GM12865 (cell line): ENCODE results near the gene RAP1GAP2.

Experiments used
- DNase-seq: peaks from one replicate; pipeline ENCODE4 v3.0.0; 2010; ENCODE audit warnings: low read depth
- H3K4me3 ChIP-seq: 2 replicates; pipeline ENCODE4 v1.5.1; 2011; ENCODE audit warnings: mild to moderate bottlenecking, low read depth, low read length, control low read depth
- TF ChIP-seq, protein P1 (sequence below): IDR thresholded peaks from 2 replicates; pipeline ENCODE4 v1.5.1; 2011; ENCODE audit warnings: low read length, control low read depth, low read depth, inconsistent platforms; ENCODE audit not compliant: insufficient read depth; ENCODE audit errors: missing control alignments

Gene RAP1GAP2

DNA sequence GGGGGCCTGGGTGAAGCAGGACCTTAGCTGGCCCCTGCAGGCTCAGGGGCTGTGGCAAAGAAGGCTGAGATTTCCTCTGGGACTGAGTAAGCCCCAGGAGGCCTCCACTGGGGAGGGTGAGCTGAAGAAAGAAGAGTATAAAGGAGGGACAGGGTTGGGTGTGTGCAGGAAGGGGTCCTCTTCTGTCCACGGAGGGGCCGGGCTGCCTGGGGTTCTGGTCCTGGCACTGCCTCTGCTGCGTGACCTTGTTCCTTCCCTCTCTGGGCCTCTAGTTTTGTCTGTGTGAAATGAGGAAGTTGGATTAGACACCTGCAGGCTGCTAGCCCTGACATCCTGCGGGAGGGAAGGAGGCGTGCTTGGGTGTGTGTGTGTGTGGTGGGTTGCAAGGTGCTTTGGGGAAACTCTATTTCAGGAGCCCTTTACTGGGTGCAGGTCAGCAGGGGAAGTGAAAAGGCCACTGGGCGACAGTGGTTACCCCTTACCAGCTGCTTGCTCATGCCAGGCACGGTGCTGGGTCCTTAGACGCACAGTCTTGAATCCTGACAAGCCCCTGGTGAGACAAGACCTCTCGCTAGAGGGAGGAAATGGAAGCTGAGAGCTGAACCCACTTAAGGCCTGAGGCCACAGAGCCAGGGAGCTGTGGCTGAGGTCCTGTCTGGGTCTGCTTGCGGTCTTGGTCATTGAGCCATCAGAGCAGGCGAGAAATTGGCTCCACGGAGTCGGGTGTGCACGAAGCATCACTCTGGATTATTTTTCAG lies 206.5 kb downstream of the RAP1GAP2 start:
- TF ChIP-seq, protein P1, sequence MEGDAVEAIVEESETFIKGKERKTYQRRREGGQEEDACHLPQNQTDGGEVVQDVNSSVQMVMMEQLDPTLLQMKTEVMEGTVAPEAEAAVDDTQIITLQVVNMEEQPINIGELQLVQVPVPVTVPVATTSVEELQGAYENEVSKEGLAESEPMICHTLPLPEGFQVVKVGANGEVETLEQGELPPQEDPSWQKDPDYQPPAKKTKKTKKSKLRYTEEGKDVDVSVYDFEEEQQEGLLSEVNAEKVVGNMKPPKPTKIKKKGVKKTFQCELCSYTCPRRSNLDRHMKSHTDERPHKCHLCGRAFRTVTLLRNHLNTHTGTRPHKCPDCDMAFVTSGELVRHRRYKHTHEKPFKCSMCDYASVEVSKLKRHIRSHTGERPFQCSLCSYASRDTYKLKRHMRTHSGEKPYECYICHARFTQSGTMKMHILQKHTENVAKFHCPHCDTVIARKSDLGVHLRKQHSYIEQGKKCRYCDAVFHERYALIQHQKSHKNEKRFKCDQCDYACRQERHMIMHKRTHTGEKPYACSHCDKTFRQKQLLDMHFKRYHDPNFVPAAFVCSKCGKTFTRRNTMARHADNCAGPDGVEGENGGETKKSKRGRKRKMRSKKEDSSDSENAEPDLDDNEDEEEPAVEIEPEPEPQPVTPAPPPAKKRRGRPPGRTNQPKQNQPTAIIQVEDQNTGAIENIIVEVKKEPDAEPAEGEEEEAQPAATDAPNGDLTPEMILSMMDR = no peak
- peak; percentile 92 for DNase-seq
- peak overlapping the region; percentile 9; the same call in 1 of the 2 replicates for H3K4me3 ChIP-seq

DNA sequence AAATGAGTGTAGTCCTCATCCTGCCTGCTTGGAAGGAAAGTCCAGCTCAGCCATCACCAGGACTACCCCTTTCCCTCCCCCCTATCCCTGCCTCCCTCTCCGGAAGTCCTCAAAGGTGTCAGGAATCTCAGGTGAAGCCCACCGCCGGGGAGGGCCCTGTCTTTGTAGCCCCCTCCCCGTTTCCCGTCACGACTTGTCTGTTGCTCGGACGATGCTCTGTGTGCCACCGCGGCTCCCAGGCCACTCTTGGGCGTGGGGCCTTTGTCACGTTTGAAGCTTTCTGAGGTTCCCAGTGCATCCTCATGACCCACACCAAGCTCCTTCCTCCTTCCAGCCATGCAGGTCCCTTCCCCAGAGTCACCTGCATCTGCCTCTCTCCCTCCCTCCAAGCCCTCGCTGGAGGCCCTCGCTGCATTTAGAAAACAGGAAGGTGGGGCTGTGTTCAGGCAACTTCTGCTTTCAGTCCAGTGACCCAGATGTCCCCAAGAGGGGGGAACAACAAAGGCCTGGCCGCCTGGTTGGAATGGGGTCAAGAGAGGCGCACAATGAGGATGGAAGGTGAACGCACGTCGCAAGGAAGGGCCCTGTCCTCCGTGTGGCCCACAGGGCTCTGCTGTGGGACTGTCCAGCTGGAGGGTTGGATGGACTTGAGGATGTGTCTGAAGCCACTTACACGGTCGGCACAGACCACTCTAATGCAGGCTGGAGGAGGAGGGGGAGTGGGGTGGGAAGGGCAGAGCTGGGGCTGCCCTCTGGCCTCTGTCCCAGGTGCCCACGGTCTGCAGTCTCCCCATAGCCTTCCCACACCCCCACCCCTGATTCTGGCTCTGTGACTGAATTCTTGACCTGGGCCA lies 207.3 kb downstream of the RAP1GAP2 start:
- TF ChIP-seq, protein P1 = no peak
- H3K4me3 ChIP-seq = peak overlapping the region; percentile 18
- peak; percentile 73 for DNase-seq

DNA sequence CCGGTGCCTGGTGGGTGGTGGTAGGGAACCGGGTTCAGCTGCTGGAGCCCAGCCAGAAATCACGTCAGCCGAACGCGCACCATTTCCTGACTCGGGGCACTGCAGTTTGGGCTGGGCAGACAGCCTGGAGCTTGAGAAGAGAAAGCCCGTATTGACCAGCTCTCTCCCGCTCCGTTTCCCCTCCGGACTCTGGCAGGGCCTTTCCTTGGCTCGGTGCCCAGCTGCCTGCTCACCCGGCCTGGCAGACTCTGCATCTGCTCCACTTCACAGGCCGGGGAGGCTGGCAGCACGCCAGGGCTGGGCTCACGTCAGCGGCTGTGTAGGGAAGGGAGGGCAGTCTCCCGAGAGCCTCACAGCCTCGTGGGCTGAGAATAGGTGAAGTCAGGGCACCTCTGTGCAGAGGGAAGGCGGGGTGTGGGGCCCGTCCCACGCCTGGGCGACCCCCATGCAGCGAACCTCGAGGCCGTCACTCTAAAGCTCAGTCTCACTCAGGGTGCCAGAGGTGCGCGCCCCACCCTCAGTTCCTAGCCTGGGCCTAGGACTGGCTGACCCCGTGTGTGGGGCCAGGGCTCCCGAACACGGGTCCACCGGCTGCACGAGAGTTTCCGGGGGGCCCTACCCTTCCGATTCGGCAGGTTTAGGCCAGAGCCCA lies 208.0 kb downstream of the RAP1GAP2 start:
- TF ChIP-seq, protein P1 = no peak
- H3K4me3 ChIP-seq = peak overlapping the region; percentile 18
- DNase-seq = peak; percentile 75

DNA sequence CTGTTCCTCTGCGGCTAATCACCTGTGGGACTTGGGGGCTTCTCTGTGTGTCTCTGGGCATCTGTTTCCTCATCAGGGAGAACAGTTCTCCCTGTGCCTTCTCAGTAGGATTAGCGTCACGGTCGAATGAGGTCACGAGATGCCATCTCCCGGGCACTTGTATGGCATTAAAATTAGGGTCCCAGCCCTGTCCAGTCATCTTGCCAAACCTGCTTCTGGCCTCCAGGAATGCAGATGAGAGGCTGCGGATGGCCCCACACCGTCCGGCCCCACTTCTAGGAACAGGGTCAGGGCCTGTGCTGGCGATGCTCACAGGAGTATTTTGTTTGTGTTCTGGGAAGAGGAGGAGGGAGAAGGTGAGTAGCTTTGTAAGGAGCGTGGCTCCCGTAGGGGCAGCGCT lies 208.7 kb downstream of the RAP1GAP2 start:
- TF ChIP-seq, protein P1 = no peak
- no peak for DNase-seq
- H3K4me3 ChIP-seq = no peak overlapping the region

DNA sequence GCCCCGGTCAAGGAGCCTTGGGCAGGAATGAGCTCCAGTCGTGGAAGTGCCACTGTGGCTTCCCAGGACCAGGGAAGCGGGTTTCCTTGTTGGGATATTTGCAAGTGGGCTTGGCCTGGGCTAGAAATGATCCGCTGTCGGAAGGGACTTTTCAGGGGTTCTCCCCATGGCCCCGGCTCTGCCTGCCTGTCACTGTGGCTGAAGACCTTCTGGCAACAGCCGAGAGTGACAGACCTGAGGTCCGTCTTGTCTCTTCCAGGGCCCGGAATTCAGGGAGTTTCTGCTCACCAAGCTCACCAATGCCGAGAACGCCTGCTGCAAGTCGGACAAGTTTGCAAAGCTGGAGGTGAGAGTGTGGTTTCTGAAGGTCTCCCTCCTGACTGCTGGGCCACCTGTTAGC lies 209.5 kb downstream of the RAP1GAP2 start:
- TF ChIP-seq, protein P1 = no peak
- H3K4me3 ChIP-seq = no peak overlapping the region
- DNase-seq = no peak

DNA sequence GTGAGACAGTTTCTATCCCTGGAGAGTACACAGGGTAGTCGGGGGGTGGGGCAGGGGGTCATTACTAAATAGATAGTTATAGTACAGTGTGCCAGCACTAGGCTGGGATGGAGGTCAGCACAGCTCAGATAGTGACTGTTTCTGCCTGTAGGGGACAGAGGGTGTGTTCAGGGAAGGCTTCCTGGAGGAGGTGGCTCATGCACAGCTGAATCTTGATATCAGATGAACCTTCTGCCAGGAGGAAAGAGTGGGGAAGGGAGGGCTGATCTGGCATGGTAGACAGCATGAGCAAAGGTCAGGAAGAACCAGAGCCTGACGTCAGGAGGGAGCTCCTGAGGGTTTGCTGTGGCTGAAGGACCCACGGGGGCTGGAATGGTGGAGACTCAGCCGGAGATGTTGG lies 210.6 kb downstream of the RAP1GAP2 start:
- TF ChIP-seq, protein P1 = no peak
- no peak for DNase-seq

More for the DNA sequence above, 210.6 kb downstream of the RAP1GAP2 start:
- no peak overlapping the region for H3K4me3 ChIP-seq
